WI38 (cell line): ENCODE measurements around the gene ITSN1.

Experiments
- H3K4me3 ChIP-seq: 2 replicates; pipeline ENCODE4 v1.5.1; 2011; ENCODE audit warnings: low read depth, mild to moderate bottlenecking, control low read depth, low read length
- TF ChIP-seq, protein P1 (sequence below): IDR thresholded peaks from 2 replicates; pipeline ENCODE4 v1.5.1; 2012; ENCODE audit warnings: low read depth, mild to moderate bottlenecking, control low read depth, low read length

ITSN1 gene

DNA sequence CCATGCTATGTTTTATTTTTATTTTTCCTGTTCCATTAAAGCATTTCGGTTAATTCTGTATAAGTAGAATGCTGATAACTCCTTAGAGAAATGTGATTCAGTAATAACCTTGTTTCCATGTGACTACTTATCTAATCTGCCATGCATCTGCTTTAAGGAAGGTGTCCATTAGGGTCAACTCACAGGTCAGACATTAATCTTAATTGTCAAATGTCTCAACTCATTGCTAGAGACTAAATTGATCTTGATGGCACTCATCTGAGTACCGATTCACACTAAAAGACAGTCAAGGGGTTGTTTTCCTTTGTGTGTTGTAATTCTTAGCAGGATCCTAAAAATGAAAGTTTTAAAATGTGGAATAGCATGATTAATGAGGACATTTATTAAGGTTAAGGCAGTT lies 41.8 kb downstream of the ITSN1 start:
- H3K4me3 ChIP-seq: no peak overlapping the region
- TF ChIP-seq, protein P1, sequence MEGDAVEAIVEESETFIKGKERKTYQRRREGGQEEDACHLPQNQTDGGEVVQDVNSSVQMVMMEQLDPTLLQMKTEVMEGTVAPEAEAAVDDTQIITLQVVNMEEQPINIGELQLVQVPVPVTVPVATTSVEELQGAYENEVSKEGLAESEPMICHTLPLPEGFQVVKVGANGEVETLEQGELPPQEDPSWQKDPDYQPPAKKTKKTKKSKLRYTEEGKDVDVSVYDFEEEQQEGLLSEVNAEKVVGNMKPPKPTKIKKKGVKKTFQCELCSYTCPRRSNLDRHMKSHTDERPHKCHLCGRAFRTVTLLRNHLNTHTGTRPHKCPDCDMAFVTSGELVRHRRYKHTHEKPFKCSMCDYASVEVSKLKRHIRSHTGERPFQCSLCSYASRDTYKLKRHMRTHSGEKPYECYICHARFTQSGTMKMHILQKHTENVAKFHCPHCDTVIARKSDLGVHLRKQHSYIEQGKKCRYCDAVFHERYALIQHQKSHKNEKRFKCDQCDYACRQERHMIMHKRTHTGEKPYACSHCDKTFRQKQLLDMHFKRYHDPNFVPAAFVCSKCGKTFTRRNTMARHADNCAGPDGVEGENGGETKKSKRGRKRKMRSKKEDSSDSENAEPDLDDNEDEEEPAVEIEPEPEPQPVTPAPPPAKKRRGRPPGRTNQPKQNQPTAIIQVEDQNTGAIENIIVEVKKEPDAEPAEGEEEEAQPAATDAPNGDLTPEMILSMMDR: no peak

DNA sequence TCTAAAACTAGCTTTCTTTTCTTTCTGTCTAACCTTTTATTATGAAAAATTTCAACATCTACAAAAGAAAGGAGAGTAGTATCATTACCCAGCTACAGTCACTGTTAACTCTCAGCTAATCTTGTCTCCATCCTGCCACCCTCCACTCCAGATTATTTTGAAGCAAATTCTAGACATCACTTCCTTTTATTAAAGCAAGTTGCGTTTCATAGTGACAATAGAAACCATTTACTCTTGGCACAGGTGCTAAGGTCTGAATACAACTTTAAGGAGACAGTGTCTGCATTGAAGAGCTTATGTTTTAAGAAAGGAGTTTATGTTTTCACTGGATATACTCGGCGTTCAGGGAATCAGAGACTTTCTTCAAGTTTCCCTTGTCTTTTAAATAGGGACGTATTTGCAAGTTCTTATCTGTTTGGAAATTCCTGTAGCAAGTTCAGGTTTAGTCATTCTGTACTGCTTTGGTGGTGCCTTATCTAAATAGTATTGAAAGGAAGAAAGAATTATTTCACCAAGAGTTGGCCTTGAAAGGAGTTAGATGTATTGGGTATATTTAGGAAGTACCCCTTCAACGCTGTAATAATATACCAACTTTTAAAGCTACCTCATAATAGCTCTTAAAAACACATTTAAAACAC lies 42.7 kb downstream of the ITSN1 start:
- H3K4me3 ChIP-seq: peak overlapping the region; percentile 3; the same call in 1 of the 2 replicates
- TF ChIP-seq, protein P1: no peak

DNA sequence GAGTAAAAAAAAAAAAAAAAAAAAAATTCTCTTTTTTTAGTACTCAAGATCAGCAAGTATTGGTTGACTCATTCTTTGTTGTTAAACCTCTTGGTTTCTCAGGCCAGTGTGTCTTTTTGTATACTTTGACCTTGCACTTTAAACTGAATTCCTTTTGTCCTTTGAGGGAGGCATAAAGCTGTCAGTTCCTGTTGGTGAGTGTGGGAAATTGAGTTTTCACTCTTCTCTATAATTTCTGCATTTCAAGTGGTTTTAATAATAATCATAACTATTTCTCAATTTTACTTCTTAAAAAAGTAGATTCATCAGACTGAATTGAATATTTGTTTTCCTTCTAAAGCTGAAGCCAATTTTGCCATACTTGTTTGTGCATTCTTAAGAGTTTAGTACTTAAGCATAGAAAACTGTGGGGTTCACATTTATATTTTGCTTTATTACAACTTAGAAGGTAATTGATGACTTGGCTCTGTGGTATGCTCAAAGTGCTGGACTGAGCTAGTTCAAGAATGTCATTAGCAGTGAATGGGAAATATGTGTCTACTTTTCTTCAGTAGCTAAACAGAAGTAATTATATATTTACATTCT lies 43.4 kb downstream of the ITSN1 start:
- TF ChIP-seq, protein P1: no peak
- no peak overlapping the region for H3K4me3 ChIP-seq

DNA sequence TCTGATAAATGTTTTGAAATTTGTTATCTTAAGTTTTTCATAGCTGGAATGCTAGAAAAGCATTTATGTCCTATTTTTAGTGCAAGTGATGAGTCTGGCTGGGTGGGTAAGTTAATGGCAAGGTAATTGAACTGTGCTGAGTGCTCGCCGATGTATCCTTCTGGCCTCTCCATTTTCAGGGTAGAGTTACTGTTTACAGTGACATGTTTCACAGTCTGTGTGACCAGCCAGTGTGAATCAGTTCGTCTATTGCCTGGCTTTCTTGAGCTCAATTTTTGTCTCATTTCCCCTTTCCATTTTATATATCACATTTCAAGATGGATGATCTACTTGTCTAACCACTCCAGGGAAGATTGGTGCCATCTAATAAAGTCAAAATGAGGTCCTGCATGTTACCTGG lies 44.1 kb downstream of the ITSN1 start:
- TF ChIP-seq, protein P1: no peak
- no peak overlapping the region for H3K4me3 ChIP-seq

DNA sequence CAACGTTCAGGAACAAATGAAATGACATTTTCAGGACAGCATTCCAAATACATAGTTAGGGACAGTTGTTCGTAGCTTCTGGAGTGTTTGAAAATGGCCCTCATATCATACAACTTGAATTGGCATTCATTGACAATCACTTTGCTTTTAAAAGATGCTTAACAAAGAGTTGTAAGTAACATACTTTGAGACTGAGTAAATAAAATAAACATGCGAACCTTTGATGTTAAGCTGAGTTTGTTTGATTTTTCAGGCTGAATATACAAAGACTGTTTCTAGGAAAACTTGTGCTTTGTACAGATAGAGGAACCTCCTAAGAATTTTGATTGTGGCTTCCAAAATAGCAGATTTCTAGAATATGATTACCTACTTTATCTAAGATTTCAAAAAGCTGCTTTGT lies 45.3 kb downstream of the ITSN1 start:
- no peak overlapping the region for H3K4me3 ChIP-seq
- TF ChIP-seq, protein P1: no peak

DNA sequence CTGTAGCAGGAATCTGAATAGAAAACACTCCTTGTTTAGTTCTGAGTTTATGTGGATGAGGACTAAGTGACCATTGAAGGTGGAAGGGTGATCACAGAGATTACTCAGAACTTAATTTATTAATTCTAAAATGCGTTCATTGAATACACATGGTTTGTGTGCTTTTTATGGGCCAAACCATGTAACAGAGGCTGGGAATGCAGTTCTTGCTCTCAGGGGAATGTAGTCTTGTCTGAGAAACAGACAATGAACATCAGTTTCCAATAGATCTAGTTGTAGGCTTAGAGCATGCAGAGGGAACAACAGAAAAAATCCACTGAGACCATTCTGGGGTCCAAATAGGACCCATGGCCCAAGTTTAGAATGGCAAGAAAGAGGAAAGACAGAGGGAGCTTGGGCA lies 46.1 kb downstream of the ITSN1 start:
- TF ChIP-seq, protein P1: no peak
- no peak overlapping the region for H3K4me3 ChIP-seq

DNA sequence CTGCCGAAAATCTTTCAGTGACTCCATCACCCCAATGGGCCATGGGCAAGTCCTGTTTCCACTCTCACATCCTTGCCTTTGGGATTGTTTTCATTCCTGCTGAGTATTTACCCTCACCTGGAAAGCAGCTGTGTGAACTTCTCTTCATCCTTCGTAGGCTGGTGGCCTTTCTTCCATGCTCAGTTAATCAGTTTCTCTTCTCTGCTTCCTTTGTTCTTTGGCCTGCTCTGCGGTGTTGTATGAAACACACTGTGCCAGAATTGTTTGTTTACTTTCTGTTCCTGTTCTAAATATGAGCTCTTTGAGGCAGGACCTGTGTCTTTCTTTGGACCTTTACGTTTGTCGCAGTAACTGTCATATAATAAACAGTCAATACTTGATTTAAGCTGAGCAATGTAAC lies 48.6 kb downstream of the ITSN1 start:
- TF ChIP-seq, protein P1: no peak
- H3K4me3 ChIP-seq: no peak overlapping the region
